Endothelial cell of umbilical vein (primary cell): ENCODE data around the gene MYOCD.

Source experiments
- EZH2 ChIP-seq: IDR thresholded peaks from 2 replicates; pipeline ENCODE4 v1.6.1; 2012; ENCODE audit warnings: borderline replicate concordance, low read depth, mild to moderate bottlenecking, moderate library complexity, low read length, inconsistent platforms; ENCODE audit not compliant: severe bottlenecking
- FOS ChIP-seq: IDR thresholded peaks from 2 replicates; pipeline ENCODE4 v1.6.1; 2011; ENCODE audit warnings: mild to moderate bottlenecking, low read length, moderate library complexity, borderline replicate concordance; ENCODE audit not compliant: insufficient read depth
- GATA2 ChIP-seq: IDR thresholded peaks from 2 replicates; pipeline ENCODE4 v1.7.0; 2011; ENCODE audit warnings: low read depth, mild to moderate bottlenecking, moderate library complexity, mixed read lengths, low read length; ENCODE audit not compliant: insufficient read length, insufficient read depth
- JUN ChIP-seq: IDR thresholded peaks from 2 replicates; pipeline ENCODE4 v1.6.1; 2011; ENCODE audit warnings: borderline replicate concordance, low read depth; ENCODE audit not compliant: insufficient read length, insufficient read depth
- MAX ChIP-seq: IDR thresholded peaks from 2 replicates; pipeline ENCODE4 v1.6.1; 2011; ENCODE audit not compliant: insufficient read depth, insufficient read length
- MYC ChIP-seq: IDR thresholded peaks from one replicate; pipeline ENCODE4 v1.6.1; 2011; ENCODE audit warnings: mild to moderate bottlenecking, low read depth, low read length
- POLR2A ChIP-seq: IDR thresholded peaks from 2 replicates; pipeline ENCODE4 v1.6.1; 2012; ENCODE audit warnings: low read depth, mild to moderate bottlenecking, control low read depth, low read length
- POLR2AphosphoS5 ChIP-seq: IDR thresholded peaks from 2 replicates; pipeline ENCODE4 v1.6.1; 2012; ENCODE audit warnings: low read depth, mild to moderate bottlenecking, control low read depth, low read length, moderate library complexity; ENCODE audit not compliant: insufficient read depth
- TF ChIP-seq, protein P1 (sequence below), 2 donors: IDR thresholded peaks; 1 replicate in 1 of 2; 2 replicates in 1 of 2; pipeline ENCODE4 v1.5.1; 2011; ENCODE audit warnings: low read length in 2 of 2, mild to moderate bottlenecking in 2 of 2, moderate library complexity in 2 of 2, control low read depth in 1 of 2, inconsistent platforms in 1 of 2, low read depth in 1 of 2; ENCODE audit not compliant: insufficient read depth in 1 of 2; ENCODE audit errors: extremely low read depth in 1 of 2

DNA sequence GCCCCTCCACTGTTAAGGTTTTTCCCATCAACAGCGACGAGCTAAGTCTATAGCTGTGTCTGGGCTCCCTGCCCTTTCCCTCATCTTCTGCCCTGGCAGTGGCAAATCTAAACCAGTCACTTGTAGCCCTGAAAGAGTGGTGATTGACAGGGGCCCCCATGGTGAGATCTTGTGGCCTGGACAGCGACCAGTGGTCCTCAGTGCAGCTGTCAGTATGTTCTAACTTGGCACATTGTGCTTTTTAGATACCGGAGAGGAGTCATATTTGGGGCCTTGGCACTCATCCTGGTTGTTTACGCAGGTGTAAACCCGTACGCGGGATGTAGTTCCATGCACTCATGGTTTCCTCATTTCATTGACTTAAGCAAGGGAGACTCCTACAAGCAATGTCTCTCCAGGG is 66.1 kb downstream of the MYOCD start:
- TF ChIP-seq, protein P1, sequence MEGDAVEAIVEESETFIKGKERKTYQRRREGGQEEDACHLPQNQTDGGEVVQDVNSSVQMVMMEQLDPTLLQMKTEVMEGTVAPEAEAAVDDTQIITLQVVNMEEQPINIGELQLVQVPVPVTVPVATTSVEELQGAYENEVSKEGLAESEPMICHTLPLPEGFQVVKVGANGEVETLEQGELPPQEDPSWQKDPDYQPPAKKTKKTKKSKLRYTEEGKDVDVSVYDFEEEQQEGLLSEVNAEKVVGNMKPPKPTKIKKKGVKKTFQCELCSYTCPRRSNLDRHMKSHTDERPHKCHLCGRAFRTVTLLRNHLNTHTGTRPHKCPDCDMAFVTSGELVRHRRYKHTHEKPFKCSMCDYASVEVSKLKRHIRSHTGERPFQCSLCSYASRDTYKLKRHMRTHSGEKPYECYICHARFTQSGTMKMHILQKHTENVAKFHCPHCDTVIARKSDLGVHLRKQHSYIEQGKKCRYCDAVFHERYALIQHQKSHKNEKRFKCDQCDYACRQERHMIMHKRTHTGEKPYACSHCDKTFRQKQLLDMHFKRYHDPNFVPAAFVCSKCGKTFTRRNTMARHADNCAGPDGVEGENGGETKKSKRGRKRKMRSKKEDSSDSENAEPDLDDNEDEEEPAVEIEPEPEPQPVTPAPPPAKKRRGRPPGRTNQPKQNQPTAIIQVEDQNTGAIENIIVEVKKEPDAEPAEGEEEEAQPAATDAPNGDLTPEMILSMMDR (IDR thresholded peaks at IDR 0.05; ENCODE audit: extremely low read depth in 1 of 2, insufficient read depth in 1 of 2, low read depth in 1 of 2, low read length in 2 of 2) = no peak
- TF ChIP-seq POLR2AphosphoS5 (no peak), MAX (no peak), EZH2 (no peak), POLR2A (no peak), JUN (no peak), FOS (no peak), MYC (no peak), GATA2 (no peak)
